Naive thymus-derived CD4-positive, alpha-beta T cell (primary cell): ENCODE measurements around the gene ATP6V0D1. TPM values are rescaled to one million over a fixed set of nuclear protein-coding genes. Genes with fewer than 3 reads are reported as not detected.

Experiments
- ATAC-seq: fragments of 150-1000 bp; cut with Tn5 transposase; 2 replicates; pipeline ENCODE4 v1.10.0; 2021; ENCODE audit warnings: mild to moderate bottlenecking, moderate library complexity
- CTCF ChIA-PET: fragments of 350-600 bp; sonication (Branson Sonifier 250); formaldehyde crosslinking; loops from one replicate; lab custom pipeline; 2021; ENCODE audit warnings: antibody characterized with exemption; lab: Charles Lee
- POLR2A ChIA-PET: fragments of 350-600 bp; sonication (Branson Sonifier 250); formaldehyde crosslinking; loops from one replicate; lab custom pipeline; 2021; ENCODE audit warnings: antibody characterized with exemption, inconsistent platforms; lab: Charles Lee
- DNase-seq, 9 donors: peaks; one replicate each; pipeline versions ENCODE4 v3.0.0 to v3.0.0-alpha.2; 2020 to 2022; ENCODE audit warnings: mixed read lengths in 1 of 9
- H3K27ac ChIP-seq: one replicate; pipeline ENCODE4 v1.7.0; 2013; ENCODE audit warnings: mild to moderate bottlenecking, low read depth, low read length, moderate library complexity
- H3K27me3 ChIP-seq, 2 donors: one replicate each; pipeline ENCODE4 v1.7.0; 2013; ENCODE audit warnings: low read length in 2 of 2, mild to moderate bottlenecking in 2 of 2, moderate library complexity in 2 of 2; ENCODE audit not compliant: control insufficient read depth in 2 of 2, insufficient read depth in 2 of 2
- H3K36me3 ChIP-seq, 3 experiments: 1 replicate in 2 of 3; 2 replicates in 1 of 3; pipeline ENCODE4 v1.7.0; 2013; ENCODE audit warnings: low read length in 3 of 3, mild to moderate bottlenecking in 3 of 3, moderate library complexity in 1 of 3; ENCODE audit not compliant: insufficient read depth in 3 of 3, control insufficient read depth in 2 of 3
- H3K4me1 ChIP-seq, 2 donors: one replicate each; pipeline ENCODE4 v1.7.0; 2013; ENCODE audit warnings: low read length in 2 of 2, mild to moderate bottlenecking in 2 of 2, moderate library complexity in 1 of 2; ENCODE audit not compliant: control insufficient read depth in 2 of 2, insufficient read depth in 2 of 2
- H3K4me3 ChIP-seq: 2 replicates; pipeline ENCODE4 v1.7.0; 2013; ENCODE audit warnings: mild to moderate bottlenecking, low read length
- H3K9me3 ChIP-seq, 3 experiments: 1 replicate in 2 of 3; 2 replicates in 1 of 3; pipeline ENCODE4 v1.7.0; 2013; ENCODE audit warnings: low read length in 3 of 3; ENCODE audit not compliant: control insufficient read depth in 2 of 3
- H3K27ac Mint-ChIP-seq, 9 donors: one replicate each; pipeline ENCODE4 v1.8.0; 2020 to 2022; ENCODE audit warnings: mixed read lengths in 9 of 9, mild to moderate bottlenecking in 8 of 9, moderate library complexity in 5 of 9, inconsistent platforms in 2 of 9
- H3K27me3 Mint-ChIP-seq, 5 donors: one replicate each; pipeline ENCODE4 v1.8.0; 2021 to 2022; ENCODE audit warnings: mixed read lengths in 5 of 5, mild to moderate bottlenecking in 1 of 5
- H3K36me3 Mint-ChIP-seq, 5 donors: one replicate each; pipeline ENCODE4 v1.8.0; 2020 to 2022; ENCODE audit warnings: mixed read lengths in 5 of 5, mild to moderate bottlenecking in 3 of 5, inconsistent platforms in 1 of 5
- H3K4me1 Mint-ChIP-seq, 7 donors: one replicate each; pipeline ENCODE4 v1.8.0; 2020 to 2022; ENCODE audit warnings: mixed read lengths in 7 of 7, mild to moderate bottlenecking in 3 of 7, inconsistent platforms in 1 of 7
- H3K4me3 Mint-ChIP-seq, 10 donors: one replicate each; pipeline ENCODE4 v1.8.0; 2020 to 2022; ENCODE audit warnings: mild to moderate bottlenecking in 10 of 10, mixed read lengths in 10 of 10, moderate library complexity in 6 of 10, inconsistent platforms in 2 of 10
- H3K9me3 Mint-ChIP-seq, 11 donors: one replicate each; pipeline ENCODE4 v1.8.0; 2020 to 2022; ENCODE audit warnings: mixed read lengths in 11 of 11, mild to moderate bottlenecking in 4 of 11, inconsistent platforms in 1 of 11, moderate library complexity in 1 of 11
- intact Hi-C, 2 donors: fragments of 100-400 bp; cut with micrococcal nuclease; formaldehyde crosslinking; loops; one replicate each; pipeline ENCODE4 v1.15.1; 2023
- polyA plus RNA-seq, 2 donors: library from polyadenylated mRNA; unstranded; fragments of 300-500 nt; fragmentation: Illumina TruSeq; gene quantifications; one replicate each; pipeline ENCODE4 v1.2.3, GENCODE V29; 2021
- total RNA-seq, 6 experiments: library from RNA in 5 of 6; stranded (reverse) in 5 of 6; gene quantifications; 1 replicate in 5 of 6; 2 replicates in 1 of 6; pipeline ENCODE4 v1.2.3 and lab custom pipeline; 2021 to 2026

ATP6V0D1 gene
- total and polyA plus RNA-seq, 7 experiments from 2014 or later: 35.8 to 104 (median 58.2) TPM

- H3K4me3 ChIP-seq: no peak overlapping the region
- Mint-ChIP-seq H3K27ac (peak overlapping the region in 2 of 9 donors; percentile 32 to 62), H3K9me3 (no peaks in the 10 kb centered on the region), H3K4me3 (no peak overlapping the region), H3K36me3 (peaks cover 0 to 10% (median 0%) of the 10 kb centered on the region in 5 donors), H3K27me3 (no peaks in the 10 kb centered on the region), H3K4me1 (peaks cover 13 to 35% (median 25%) of the 10 kb centered on the region in 7 donors)
- H3K27me3 ChIP-seq: no peaks in the 10 kb centered on the region
- DNase-seq (no peak), ATAC-seq (no peak)
- ChIA-PET POLR2A (no interaction called here), CTCF (no interaction called here)
- intact Hi-C loops: no loop called here
- no peaks in the 10 kb centered on the region for H3K9me3 ChIP-seq
- H3K27ac ChIP-seq: no peak overlapping the region
- peaks cover 0 to 30% (median 0%) of the 10 kb centered on the region in 3 experiments for H3K36me3 ChIP-seq
- H3K4me1 ChIP-seq: no peaks in the 10 kb centered on the region
Measured at GRCh38 chr16:67459066-67459860, 21.7 kb downstream of the ATP6V0D1 start.

GRCh38 chr16:67458121-67458641 lies 22.8 kb downstream of the ATP6V0D1 start:
- Mint-ChIP-seq H3K27me3 (no peaks in the 10 kb centered on the region), H3K36me3 (peaks cover 0 to 10% (median 0%) of the 10 kb centered on the region in 5 donors), H3K27ac (peak overlapping the region in 1 of 9 donors; percentile 32), H3K4me1 (peaks cover 13 to 31% (median 21%) of the 10 kb centered on the region in 7 donors), H3K4me3 (no peak overlapping the region), H3K9me3 (no peaks in the 10 kb centered on the region)
- no peaks in the 10 kb centered on the region for H3K9me3 ChIP-seq
- intact Hi-C loops: no loop called here
- peaks cover 0 to 40% (median 0%) of the 10 kb centered on the region in 3 experiments for H3K36me3 ChIP-seq
- no peak overlapping the region for H3K27ac ChIP-seq
- H3K4me1 ChIP-seq: no peaks in the 10 kb centered on the region
- ChIA-PET CTCF (no interaction called here), POLR2A (no interaction called here)
- no peak for DNase-seq
- no peak for ATAC-seq
- H3K27me3 ChIP-seq: no peaks in the 10 kb centered on the region
- no peak overlapping the region for H3K4me3 ChIP-seq

GRCh38 chr16:67457611-67458010 lies 23.3 kb downstream of the ATP6V0D1 start:
- Histone ChIP-seq H3K4me3 (no peak overlapping the region), H3K27ac (no peak overlapping the region), H3K4me1 (no peaks in the 10 kb centered on the region), H3K27me3 (no peaks in the 10 kb centered on the region), H3K36me3 (peaks cover 0 to 46% (median 0%) of the 10 kb centered on the region in 3 experiments), H3K9me3 (no peaks in the 10 kb centered on the region)
- POLR2A ChIA-PET: no interaction called here
- intact Hi-C loops: no loop called here
- H3K4me1 Mint-ChIP-seq: peaks cover 10 to 29% (median 21%) of the 10 kb centered on the region in 7 donors
- no peaks in the 10 kb centered on the region for H3K9me3 Mint-ChIP-seq
- no peaks in the 10 kb centered on the region for H3K27me3 Mint-ChIP-seq
- peaks cover 0 to 10% (median 0%) of the 10 kb centered on the region in 5 donors for H3K36me3 Mint-ChIP-seq
- no peak overlapping the region for H3K27ac Mint-ChIP-seq
- CTCF ChIA-PET: no interaction called here
- DNase-seq: no peak
- no peak overlapping the region for H3K4me3 Mint-ChIP-seq
- no peak for ATAC-seq

- peaks cover 0 to 7% (median 0%) of the 10 kb centered on the region in 5 donors for H3K36me3 Mint-ChIP-seq
- no peaks in the 10 kb centered on the region for H3K27me3 ChIP-seq
- H3K27ac Mint-ChIP-seq: peak overlapping the region in 1 of 9 donors; percentile 83
- POLR2A ChIA-PET: no interaction called here
- H3K4me3 Mint-ChIP-seq: no peak overlapping the region
- H3K4me1 Mint-ChIP-seq: peaks cover 7 to 29% (median 19%) of the 10 kb centered on the region in 7 donors
- peaks cover 0 to 50% (median 0%) of the 10 kb centered on the region in 3 experiments for H3K36me3 ChIP-seq
- no peaks in the 10 kb centered on the region for H3K4me1 ChIP-seq
- H3K27me3 Mint-ChIP-seq: no peaks in the 10 kb centered on the region
- no peaks in the 10 kb centered on the region for H3K9me3 ChIP-seq
- H3K27ac ChIP-seq: no peak overlapping the region
- DNase-seq (no peak), ATAC-seq (no peak)
- intact Hi-C loops: no loop called here
- H3K4me3 ChIP-seq: no peak overlapping the region
- H3K9me3 Mint-ChIP-seq: no peaks in the 10 kb centered on the region
- CTCF ChIA-PET: no interaction called here
Measured at GRCh38 chr16:67456391-67457081, 24.4 kb downstream of the ATP6V0D1 start.

GRCh38 chr16:67454852-67455251 lies 26.1 kb downstream of the ATP6V0D1 start:
- ChIA-PET POLR2A (no interaction called here), CTCF (no interaction called here)
- Histone ChIP-seq H3K36me3 (peaks cover 0 to 52% (median 0%) of the 10 kb centered on the region in 3 experiments), H3K27me3 (no peaks in the 10 kb centered on the region), H3K4me1 (no peaks in the 10 kb centered on the region), H3K4me3 (no peak overlapping the region), H3K9me3 (no peaks in the 10 kb centered on the region), H3K27ac (no peak overlapping the region)
- intact Hi-C loops: no loop called here
- Mint-ChIP-seq H3K4me1 (peaks cover 5 to 31% (median 14%) of the 10 kb centered on the region in 7 donors), H3K27me3 (no peaks in the 10 kb centered on the region), H3K9me3 (no peaks in the 10 kb centered on the region), H3K27ac (peak overlapping the region in 3 of 9 donors; percentile 32 to 67 (median 32)), H3K4me3 (no peak overlapping the region), H3K36me3 (peaks cover 2 to 16% (median 7%) of the 10 kb centered on the region in 5 donors)
- ATAC-seq (no peak), DNase-seq (no peak)

GRCh38 chr16:67454104-67454503 lies 26.9 kb downstream of the ATP6V0D1 start:
- ChIA-PET POLR2A (no interaction called here), CTCF (no interaction called here)
- Mint-ChIP-seq H3K36me3 (peaks cover 2 to 23% (median 7%) of the 10 kb centered on the region in 5 donors), H3K27me3 (no peaks in the 10 kb centered on the region), H3K27ac (peak overlapping the region in 1 of 9 donors; percentile 8), H3K9me3 (no peaks in the 10 kb centered on the region), H3K4me1 (peaks cover 5 to 31% (median 14%) of the 10 kb centered on the region in 7 donors), H3K4me3 (no peak overlapping the region)
- Histone ChIP-seq H3K4me3 (no peak overlapping the region), H3K27ac (no peak overlapping the region), H3K36me3 (peaks cover 0 to 55% (median 0%) of the 10 kb centered on the region in 3 experiments), H3K4me1 (no peaks in the 10 kb centered on the region), H3K27me3 (no peaks in the 10 kb centered on the region), H3K9me3 (no peaks in the 10 kb centered on the region)
- DNase-seq (no peak), ATAC-seq (no peak)
- intact Hi-C loops: no loop called here
